ENCODE data around the gene RILPL2.

DNA sequence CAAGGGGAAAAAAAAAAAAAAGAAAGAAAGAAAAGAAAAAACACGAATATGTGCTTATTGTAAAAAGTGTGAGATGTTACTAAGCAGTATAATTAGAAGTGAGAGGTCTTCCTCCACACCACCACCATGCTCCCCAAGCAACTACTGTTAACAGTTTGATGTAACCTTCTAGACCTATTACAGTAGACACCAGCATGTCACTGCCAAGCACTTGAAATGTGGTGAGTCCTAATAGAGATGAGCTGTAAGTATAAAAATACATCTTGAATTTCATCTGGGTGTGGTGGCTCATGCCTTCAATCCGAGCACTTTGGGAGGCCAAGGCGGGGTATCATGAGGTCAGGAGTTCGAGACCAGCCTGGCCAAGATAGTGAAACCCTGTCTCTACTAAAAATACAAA lies 13.4 kb upstream of the RILPL2 start:
- TF ChIP-seq, protein P1, sequence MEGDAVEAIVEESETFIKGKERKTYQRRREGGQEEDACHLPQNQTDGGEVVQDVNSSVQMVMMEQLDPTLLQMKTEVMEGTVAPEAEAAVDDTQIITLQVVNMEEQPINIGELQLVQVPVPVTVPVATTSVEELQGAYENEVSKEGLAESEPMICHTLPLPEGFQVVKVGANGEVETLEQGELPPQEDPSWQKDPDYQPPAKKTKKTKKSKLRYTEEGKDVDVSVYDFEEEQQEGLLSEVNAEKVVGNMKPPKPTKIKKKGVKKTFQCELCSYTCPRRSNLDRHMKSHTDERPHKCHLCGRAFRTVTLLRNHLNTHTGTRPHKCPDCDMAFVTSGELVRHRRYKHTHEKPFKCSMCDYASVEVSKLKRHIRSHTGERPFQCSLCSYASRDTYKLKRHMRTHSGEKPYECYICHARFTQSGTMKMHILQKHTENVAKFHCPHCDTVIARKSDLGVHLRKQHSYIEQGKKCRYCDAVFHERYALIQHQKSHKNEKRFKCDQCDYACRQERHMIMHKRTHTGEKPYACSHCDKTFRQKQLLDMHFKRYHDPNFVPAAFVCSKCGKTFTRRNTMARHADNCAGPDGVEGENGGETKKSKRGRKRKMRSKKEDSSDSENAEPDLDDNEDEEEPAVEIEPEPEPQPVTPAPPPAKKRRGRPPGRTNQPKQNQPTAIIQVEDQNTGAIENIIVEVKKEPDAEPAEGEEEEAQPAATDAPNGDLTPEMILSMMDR (IDR thresholded peaks at IDR 0.05): no peak
- TF ChIP-seq EP300 (IDR thresholded peaks at IDR 0.05) (no peak), POLR2A (IDR thresholded peaks at IDR 0.05; ENCODE audit: low read depth) (no peak)

Measured in esophagus muscularis mucosa (tissue), 4 donors.